ENCODE data around the gene SIAE. TPM values are rescaled to one million over a fixed set of nuclear protein-coding genes. Genes with fewer than 3 reads are reported as not detected.

The SIAE gene
- total RNA-seq, 1 donor from 2014 or later: 5.3 TPM

DNA sequence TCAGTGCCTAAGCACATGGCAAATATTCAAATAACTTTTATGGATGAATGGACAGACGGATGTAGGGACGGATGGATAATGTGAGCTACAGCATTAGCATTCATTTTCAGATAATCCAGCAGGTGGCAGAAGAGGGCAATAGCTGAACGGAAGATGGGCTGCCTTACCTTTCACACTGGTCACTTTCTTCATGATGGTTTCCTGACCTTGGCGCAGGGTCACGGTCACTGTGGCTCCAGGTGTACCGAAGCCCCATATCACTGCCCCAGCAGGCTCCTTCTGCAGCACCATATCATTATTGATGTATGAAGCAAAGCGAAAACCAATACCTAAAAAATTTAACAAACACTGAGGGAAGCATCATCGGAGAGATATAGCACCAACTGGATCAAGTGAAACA is 4.3 kb downstream of the SIAE start:
- Mint-ChIP-seq H3K9me3 (no peaks in the 10 kb centered on the region), H3K27ac (ENCODE audit: unreplicated experiment) (no peak overlapping the region), H3K4me3 (no peak overlapping the region), H3K27me3 (ENCODE audit: low read depth) (peaks cover 15% of the 10 kb centered on the region), H3K36me3 (ENCODE audit: low read depth) (no peaks in the 10 kb centered on the region), H3K4me1 (peaks cover 9% of the 10 kb centered on the region)
- TF ChIP-seq, protein P1, sequence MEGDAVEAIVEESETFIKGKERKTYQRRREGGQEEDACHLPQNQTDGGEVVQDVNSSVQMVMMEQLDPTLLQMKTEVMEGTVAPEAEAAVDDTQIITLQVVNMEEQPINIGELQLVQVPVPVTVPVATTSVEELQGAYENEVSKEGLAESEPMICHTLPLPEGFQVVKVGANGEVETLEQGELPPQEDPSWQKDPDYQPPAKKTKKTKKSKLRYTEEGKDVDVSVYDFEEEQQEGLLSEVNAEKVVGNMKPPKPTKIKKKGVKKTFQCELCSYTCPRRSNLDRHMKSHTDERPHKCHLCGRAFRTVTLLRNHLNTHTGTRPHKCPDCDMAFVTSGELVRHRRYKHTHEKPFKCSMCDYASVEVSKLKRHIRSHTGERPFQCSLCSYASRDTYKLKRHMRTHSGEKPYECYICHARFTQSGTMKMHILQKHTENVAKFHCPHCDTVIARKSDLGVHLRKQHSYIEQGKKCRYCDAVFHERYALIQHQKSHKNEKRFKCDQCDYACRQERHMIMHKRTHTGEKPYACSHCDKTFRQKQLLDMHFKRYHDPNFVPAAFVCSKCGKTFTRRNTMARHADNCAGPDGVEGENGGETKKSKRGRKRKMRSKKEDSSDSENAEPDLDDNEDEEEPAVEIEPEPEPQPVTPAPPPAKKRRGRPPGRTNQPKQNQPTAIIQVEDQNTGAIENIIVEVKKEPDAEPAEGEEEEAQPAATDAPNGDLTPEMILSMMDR (conservative IDR thresholded peaks at IDR 0.05): peak; percentile 87
- DNase-seq (ENCODE audit: low read depth, low spot score): peak; percentile 50

DNA sequence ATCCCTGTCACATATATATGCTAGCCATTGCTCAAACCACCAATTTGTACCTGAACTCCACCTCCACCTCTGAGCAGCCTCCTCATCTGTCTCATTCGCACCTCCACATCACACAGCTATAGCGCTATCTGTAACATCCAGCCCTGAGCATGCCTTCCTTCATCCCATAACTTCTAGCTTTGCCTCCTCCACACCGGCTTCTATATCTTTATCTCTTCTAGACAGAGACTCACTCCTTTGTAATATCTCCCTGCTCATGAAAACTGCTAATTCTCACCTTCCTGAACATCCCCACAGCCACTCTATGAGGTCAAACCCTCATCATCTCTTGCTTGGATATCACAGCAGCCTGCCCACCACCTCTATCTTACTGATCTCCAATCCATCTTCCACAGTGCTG is 5.9 kb downstream of the SIAE start:
- H3K27ac Mint-ChIP-seq (ENCODE audit: unreplicated experiment): no peak overlapping the region
- H3K36me3 Mint-ChIP-seq (ENCODE audit: low read depth): no peaks in the 10 kb centered on the region
- TF ChIP-seq, protein P1 (conservative IDR thresholded peaks at IDR 0.05): no peak
- DNase-seq (ENCODE audit: low read depth, low spot score): no peak
- H3K4me1 Mint-ChIP-seq: no peaks in the 10 kb centered on the region
- H3K4me3 Mint-ChIP-seq: no peak overlapping the region
- peaks cover 12% of the 10 kb centered on the region for H3K27me3 Mint-ChIP-seq (ENCODE audit: low read depth)
- no peaks in the 10 kb centered on the region for H3K9me3 Mint-ChIP-seq

DNA sequence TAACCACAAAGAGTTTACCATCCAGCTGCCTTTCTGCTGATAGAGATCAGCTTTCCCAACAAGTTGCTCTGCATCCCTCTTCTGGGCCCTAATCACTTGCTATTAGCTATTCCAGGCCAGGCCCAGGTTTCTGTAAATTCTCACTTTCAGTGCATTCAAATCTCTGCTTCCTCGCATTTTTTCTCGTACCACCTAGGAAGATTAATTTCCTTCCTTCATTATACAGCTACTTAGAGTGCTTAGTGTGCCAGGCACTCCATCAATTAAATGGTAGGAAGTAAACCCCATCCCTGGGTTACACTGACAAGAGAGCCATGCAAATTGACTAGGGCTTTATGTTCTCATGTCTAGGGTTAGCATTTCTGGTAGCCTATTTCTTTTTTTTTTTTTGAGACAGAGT is 9.7 kb downstream of the SIAE start:
- H3K4me3 Mint-ChIP-seq: no peak overlapping the region

DNA sequence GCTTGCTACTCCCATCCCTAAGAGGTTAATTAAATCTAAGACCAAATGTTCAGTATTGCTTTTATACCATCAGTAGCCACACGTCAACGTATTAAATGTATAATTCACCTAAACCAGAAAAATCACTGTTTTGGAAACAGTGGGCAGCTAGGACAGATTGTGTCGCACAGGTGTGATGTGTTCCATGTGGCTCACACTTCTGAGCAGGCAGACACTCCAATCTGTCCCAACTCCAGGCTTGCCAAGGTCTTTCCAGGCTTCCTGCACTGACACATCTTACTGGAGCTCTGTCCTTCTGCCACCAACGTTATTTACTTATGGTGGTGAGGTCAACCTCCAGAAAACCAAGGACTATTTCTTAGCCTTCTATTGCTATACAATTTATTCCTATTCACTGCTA is 11.4 kb downstream of the SIAE start:
- no peaks in the 10 kb centered on the region for H3K36me3 Mint-ChIP-seq (ENCODE audit: low read depth)
- no peaks in the 10 kb centered on the region for H3K27me3 Mint-ChIP-seq (ENCODE audit: low read depth)
- DNase-seq (ENCODE audit: low read depth, low spot score): no peak
- H3K9me3 Mint-ChIP-seq: no peaks in the 10 kb centered on the region
- TF ChIP-seq, protein P1 (conservative IDR thresholded peaks at IDR 0.05): no peak
- H3K27ac Mint-ChIP-seq (ENCODE audit: unreplicated experiment): no peak overlapping the region
- H3K4me3 Mint-ChIP-seq: no peak overlapping the region
- H3K4me1 Mint-ChIP-seq: peaks cover 14% of the 10 kb centered on the region

More for the DNA sequence above, 9.7 kb downstream of the SIAE start:
- Mint-ChIP-seq H3K36me3 (ENCODE audit: low read depth) (no peaks in the 10 kb centered on the region), H3K27me3 (ENCODE audit: low read depth) (no peaks in the 10 kb centered on the region), H3K27ac (ENCODE audit: unreplicated experiment) (no peak overlapping the region), H3K9me3 (no peaks in the 10 kb centered on the region), H3K4me1 (no peaks in the 10 kb centered on the region)
- TF ChIP-seq, protein P1 (conservative IDR thresholded peaks at IDR 0.05): no peak
- DNase-seq (ENCODE audit: low read depth, low spot score): no peak

DNA sequence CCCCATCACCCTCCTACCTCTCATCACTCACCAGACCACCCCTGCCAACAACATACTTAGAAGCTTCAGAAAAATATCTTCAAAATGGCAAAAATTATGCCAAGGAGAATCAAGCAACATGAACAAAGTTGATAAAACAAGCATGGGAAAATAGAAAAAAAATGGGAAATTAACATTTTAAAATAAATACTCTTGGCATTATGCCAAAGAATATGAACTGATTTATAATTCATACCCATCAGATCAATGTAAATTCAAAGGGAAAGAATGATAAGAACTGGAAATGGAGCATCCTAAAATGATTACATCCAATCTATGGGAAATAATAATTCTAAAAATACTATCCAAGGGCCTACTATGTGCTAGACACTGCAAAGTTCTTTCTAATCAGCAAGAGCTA is 12.0 kb downstream of the SIAE start:
- TF ChIP-seq, protein P1 (conservative IDR thresholded peaks at IDR 0.05): no peak
- Mint-ChIP-seq H3K27me3 (ENCODE audit: low read depth) (no peaks in the 10 kb centered on the region), H3K9me3 (no peaks in the 10 kb centered on the region), H3K4me3 (no peak overlapping the region), H3K4me1 (peaks cover 18% of the 10 kb centered on the region), H3K27ac (ENCODE audit: unreplicated experiment) (no peak overlapping the region), H3K36me3 (ENCODE audit: low read depth) (no peaks in the 10 kb centered on the region)
- no peak for DNase-seq (ENCODE audit: low read depth, low spot score)

DNA sequence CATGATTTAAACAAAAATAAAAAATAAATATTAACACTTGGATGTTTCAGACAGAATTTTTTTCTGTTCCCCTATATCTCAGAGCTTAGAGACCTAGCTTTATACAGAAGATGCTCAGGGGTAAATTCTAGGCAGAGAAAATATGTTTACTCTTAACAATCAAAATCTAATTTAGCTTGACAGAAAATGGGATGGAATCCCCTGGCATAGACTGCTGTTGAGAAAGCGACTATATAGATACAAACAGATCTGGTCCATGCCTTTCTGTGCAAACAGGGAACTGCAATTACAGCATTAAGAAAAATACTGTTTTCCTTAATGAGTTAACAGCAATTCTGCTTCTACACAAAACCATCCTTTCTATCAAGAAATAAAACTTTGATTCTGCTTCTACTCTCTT is 14.6 kb downstream of the SIAE start:
- Mint-ChIP-seq H3K4me3 (no peak overlapping the region), H3K27me3 (ENCODE audit: low read depth) (no peaks in the 10 kb centered on the region), H3K4me1 (peaks cover 18% of the 10 kb centered on the region), H3K36me3 (ENCODE audit: low read depth) (no peaks in the 10 kb centered on the region), H3K9me3 (no peaks in the 10 kb centered on the region), H3K27ac (ENCODE audit: unreplicated experiment) (no peak overlapping the region)
- TF ChIP-seq, protein P1 (conservative IDR thresholded peaks at IDR 0.05): no peak
- DNase-seq (ENCODE audit: low read depth, low spot score): no peak
